K562 (cell line): ENCODE measurements around the gene UTP4. TPM values are rescaled to one million over a fixed set of nuclear protein-coding genes. Genes with fewer than 3 reads are reported as not detected.

Source experiments
- ATF3 ChIP-seq, 2 experiments: fragments of 450-650 bp in 1 of 2; sonication (generic) in 1 of 2; formaldehyde crosslinking in 1 of 2; IDR thresholded peaks in 1 of 2; conservative IDR thresholded peaks in 1 of 2; 2 replicates each; pipeline versions ENCODE4 v1.6.1 to v1.8.1; 2016 to 2023; ENCODE audit warnings: mild to moderate bottlenecking in 2 of 2, moderate library complexity in 2 of 2, inconsistent platforms in 1 of 2, missing genetic modification reagents in 1 of 2
- BCL6 ChIP-seq: fragments of 250-450 bp; sonication (Bioruptor Pico); IDR thresholded peaks from 2 replicates; pipeline ENCODE4 v1.4.0; 2020
- FOXM1 ChIP-seq, 2 experiments: fragments of 450-650 bp in 1 of 2; sonication (generic) in 1 of 2; formaldehyde crosslinking in 1 of 2; IDR thresholded peaks; 2 replicates each; pipeline versions ENCODE4 v1.6.1 to v1.9.0; 2017 to 2022; ENCODE audit warnings: low read depth in 2 of 2, mild to moderate bottlenecking in 2 of 2, missing genetic modification reagents in 1 of 2, moderate library complexity in 1 of 2
- TRIM25 ChIP-seq: fragments of 450-650 bp; IDR thresholded peaks from 2 replicates; pipeline ENCODE4 v1.7.0; 2016; ENCODE audit warnings: borderline replicate concordance
- USF2 ChIP-seq: sonication (generic); formaldehyde crosslinking; IDR thresholded peaks from 2 replicates; pipeline ENCODE4 v1.5.0; 2020; ENCODE audit warnings: missing genetic modification reagents
- ZNF699 ChIP-seq: fragments of 250-450 bp; sonication (Bioruptor Pico); IDR thresholded peaks from 2 replicates; pipeline ENCODE4 v1.8.0; 2021; ENCODE audit warnings: mild to moderate bottlenecking, moderate library complexity; ENCODE audit not compliant: insufficient replicate concordance
- polyA plus RNA-seq, 8 experiments: library from polyadenylated mRNA; depleted of rRNA in 4 of 8; stranded (reverse) in 5 of 8; unstranded in 3 of 8; fragments of >200 nt; fragmentation: Nextera tagmentation in 2 of 8; fragmentation: Illumina TruSeq in 1 of 8; extraction: Ambion mirVana in 2 of 8; extraction: Trizol in 1 of 8; gene quantifications; 2 replicates each; pipeline versions ENCODE4 v1.2.1 to v1.2.3, GENCODE V29; 2011 to 2014; ENCODE audit warnings: inconsistent platforms in 1 of 8, missing spikeins in 1 of 8
- total RNA-seq, 7 experiments: library from RNA; depleted of rRNA in 6 of 7; stranded (reverse); fragments of >200 nt in 6 of 7; fragmentation: Illumina TruSeq in 2 of 7; extraction: Trizol in 2 of 7; gene quantifications; 2 replicates each; pipeline versions ENCODE4 v1.2.1 to v1.2.3, GENCODE V29; 2011 to 2021; ENCODE audit warnings: low replicate concordance in 1 of 7

Gene UTP4
- total and polyA plus RNA-seq, 9 of the 15 experiments (the other 6 are each of a cell fraction or from before 2014, with no cell fraction given), result 46.1 to 203 (median 145) TPM

- peak; percentile 76 for TF ChIP-seq USF2 (CRISPR knock-in tag)
- TF ChIP-seq ATF3 (IDR thresholded peaks at IDR 0.05), result no peak
- TF ChIP-seq ATF3 (CRISPR knock-in tag; conservative IDR thresholded peaks at IDR 0.05), result no peak
- TF ChIP-seq ZNF699 (CRISPR knock-in tag), result no peak
- no peak for TF ChIP-seq TRIM25
- no peak for TF ChIP-seq FOXM1 (IDR thresholded peaks at IDR 0.05; ENCODE audit: low read depth)
- TF ChIP-seq FOXM1 (CRISPR knock-in tag; IDR thresholded peaks at IDR 0.05; ENCODE audit: low read depth), result no peak
- no peak for TF ChIP-seq BCL6 (CRISPR knock-in tag)
Measured at GRCh38 chr16:69132424-69133252, at the start of gene UTP4, which contains the start of gene CHTF8 (continued).
